Measurements from ENCODE around the gene PPP2R5C.

The PPP2R5C gene

DNA sequence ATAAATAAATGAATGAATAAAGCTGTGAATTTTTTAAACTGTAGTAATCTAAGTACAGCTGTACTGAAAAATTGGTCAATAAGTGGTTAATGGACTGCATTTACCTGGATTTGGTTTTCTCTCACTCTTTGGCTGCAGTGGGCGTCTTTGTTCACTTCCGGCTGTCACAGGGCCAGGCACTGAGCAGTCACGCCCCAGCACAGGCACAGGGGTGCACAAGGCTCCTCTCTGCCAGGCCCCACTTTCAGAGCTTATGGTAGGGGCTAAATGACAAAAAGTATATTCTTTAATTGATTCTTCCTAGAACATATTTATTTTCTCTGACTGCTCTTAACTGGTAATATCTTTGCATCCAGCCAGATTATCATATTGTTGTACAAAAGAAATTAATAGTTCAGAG lies 132.2 kb downstream of the PPP2R5C start:
- H3K4me3 ChIP-seq = no peak overlapping the region
- H3K27ac ChIP-seq = no peak overlapping the region

DNA sequence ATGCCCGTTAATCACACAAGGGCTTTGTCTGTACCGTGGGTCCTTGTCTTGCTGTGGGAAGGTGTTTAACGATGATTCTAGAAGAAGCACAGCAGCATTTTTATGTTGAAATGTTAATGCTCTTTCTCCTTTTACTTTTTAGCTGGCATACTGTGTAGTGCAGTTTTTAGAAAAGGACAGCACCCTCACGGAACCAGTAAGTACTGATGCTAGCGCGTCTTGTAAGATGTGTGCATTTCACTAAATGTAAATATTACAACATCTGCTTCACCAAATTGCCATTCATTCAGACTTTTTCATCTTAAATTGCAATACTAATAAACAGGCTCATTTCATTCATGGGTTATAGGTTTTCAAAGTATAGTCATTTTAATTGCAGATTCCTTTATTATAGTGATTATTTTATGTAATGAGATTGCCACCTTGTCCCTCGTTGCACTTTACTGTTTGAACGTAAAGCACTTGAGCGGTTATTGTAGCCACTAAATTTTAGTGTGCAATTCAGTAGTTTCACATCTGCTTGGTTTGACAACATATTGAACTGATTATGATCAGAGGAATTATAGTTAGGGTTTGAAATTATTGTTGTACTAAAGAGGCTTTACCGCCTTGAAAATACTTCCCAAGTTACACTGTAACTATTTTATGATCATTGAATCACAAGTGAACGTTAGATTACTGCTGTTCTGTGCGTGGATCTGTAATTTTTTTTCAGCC lies 133.0 kb downstream of the PPP2R5C start:
- H3K27ac ChIP-seq = no peak overlapping the region
- H3K4me3 ChIP-seq = no peak overlapping the region

DNA sequence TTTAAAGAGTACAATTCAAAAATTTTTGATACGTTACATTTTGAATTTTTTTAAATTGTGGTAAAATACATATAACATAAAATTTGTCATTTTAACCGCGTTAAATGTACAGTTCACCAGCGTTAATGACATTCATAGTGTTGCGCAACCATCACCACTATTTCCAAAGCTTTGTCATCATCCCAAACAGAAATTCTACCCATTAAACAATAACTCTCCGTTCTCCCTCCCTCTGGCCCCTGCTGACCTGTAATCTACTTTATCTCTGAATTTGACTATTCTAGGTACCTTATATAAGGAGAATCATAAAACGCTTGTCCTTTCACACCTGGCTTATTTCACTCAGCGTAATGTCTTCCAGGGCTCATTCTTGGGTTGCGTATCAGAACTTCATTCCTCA lies 133.7 kb downstream of the PPP2R5C start:
- Histone ChIP-seq H3K27ac (no peak overlapping the region), H3K4me3 (no peak overlapping the region)

GRCh38 chr14:101897326-101897725 lies 135.8 kb downstream of the PPP2R5C start:
- Histone ChIP-seq H3K27ac (no peak overlapping the region), H3K4me3 (no peak overlapping the region)

DNA sequence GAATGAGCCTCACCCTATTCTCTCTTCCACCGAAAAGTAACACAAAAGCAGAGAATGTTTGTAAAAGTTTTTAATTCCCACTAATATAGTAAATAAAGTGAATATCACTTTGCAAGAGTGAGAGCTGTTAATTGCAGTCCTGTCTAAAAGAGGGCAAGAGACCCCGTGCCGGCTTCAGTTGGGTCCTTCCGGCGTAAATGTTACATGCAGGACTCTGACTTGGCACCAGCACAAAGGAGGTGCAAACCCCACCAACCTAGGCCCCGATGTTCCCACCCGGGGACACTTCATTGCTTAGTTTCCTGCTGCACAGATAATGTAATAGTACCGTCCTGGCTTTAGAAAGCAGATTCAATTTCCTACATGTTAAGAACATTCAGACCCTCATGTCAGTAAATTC lies 136.9 kb downstream of the PPP2R5C start:
- no peak overlapping the region for H3K4me3 ChIP-seq
- H3K27ac ChIP-seq = no peak overlapping the region

DNA sequence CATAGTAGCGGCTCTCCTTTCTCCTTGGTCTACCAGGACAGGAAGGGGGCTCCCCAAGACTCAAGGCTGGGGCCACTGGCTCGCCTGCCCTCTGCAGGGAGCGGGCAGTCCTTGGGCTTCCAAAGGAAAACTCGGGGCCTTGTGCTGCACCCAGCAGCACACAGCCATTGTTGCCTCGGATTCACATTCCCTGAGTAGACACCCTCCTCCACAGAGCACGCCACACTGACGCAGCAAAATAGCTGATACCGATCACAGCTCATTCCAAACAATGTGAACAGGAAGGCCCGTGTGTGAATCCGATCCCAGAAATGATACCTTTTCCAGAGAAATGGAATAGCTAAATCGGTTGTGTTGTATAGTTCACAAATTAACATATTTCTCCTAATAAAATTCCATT lies 137.8 kb downstream of the PPP2R5C start:
- no peak overlapping the region for H3K27ac ChIP-seq
- H3K4me3 ChIP-seq = no peak overlapping the region

DNA sequence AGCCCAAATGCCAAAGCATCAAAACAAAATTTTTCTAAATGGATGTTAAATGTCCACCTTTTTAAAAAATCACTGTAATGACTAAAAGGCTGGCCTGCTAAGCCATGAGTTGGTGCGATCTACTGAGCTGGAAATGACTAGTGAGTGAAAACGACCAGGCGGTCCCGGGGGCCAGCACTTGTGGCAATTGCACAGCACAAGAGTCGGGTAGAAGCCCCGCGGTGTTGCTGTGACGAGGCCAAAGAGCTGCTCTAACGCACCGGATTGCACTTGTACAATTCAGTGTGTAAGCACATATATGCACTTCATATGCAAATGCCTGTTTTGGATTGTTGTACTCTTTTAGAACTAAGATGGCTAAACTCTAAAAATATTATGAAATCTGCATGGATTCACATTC lies 138.7 kb downstream of the PPP2R5C start:
- Histone ChIP-seq H3K4me3 (no peak overlapping the region), H3K27ac (no peak overlapping the region)

DNA sequence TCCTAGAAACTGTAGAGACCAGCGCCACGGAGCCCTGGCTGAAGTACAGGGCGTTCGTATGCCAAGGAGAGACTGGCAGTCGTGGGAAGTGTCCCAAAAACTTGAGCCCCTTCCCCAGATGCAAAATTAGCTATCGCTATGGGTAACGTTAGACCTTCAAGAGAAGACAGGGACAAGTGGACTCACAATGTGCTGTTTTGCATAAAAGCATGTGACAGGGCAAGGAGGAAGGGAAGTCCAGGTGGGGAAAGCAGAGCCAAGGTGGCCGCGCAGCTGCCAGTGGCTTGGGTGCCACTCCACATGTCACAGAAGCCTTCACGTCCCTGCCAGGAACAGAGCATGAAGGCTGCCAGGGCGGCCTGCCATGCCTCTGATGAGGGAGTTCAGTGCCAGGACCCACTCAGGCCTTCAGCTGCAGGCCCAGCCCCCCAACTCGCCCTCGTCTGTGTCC lies 141.6 kb downstream of the PPP2R5C start:
- Histone ChIP-seq H3K4me3 (no peak overlapping the region), H3K27ac (no peak overlapping the region)

DNA sequence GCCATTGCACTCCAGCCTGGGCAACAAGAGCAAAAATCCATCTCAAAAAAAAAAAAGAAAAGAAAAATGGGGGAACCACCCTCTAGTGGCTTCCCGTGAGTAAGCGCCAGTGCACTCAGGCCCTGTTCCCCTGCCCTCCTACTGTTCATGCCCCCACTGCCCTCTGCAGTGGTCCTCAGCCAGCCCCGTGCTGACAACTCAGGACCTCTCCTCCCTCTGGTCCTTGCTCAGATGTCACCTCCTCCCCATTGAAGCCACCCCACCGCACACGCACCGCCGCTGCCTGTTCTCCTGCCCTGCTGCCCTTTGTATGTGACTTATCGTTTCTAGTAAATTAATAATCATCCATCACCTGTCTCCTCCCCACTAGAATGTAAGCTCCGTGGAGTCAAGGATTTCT lies 144.1 kb downstream of the PPP2R5C start:
- H3K4me3 ChIP-seq = no peak overlapping the region
- H3K27ac ChIP-seq = no peak overlapping the region

GRCh38 chr14:101906645-101907044 lies 145.1 kb downstream of the PPP2R5C start:
- Histone ChIP-seq H3K27ac (no peak overlapping the region), H3K4me3 (no peak overlapping the region)

GRCh38 chr14:101907619-101908018 lies 146.1 kb downstream of the PPP2R5C start:
- H3K4me3 ChIP-seq = no peak overlapping the region
- H3K27ac ChIP-seq = no peak overlapping the region

- Histone ChIP-seq H3K4me3 (no peak overlapping the region), H3K27ac (no peak overlapping the region)
These were observed 147.3 kb downstream of the PPP2R5C start for GRCh38 chr14:101908795-101909194.

- no peak overlapping the region for H3K27ac ChIP-seq
- H3K4me3 ChIP-seq = no peak overlapping the region
These were observed 148.0 kb downstream of the PPP2R5C start for GRCh38 chr14:101909371-101910096.

GRCh38 chr14:101912841-101913240 lies 151.3 kb downstream of the PPP2R5C start:
- H3K4me3 ChIP-seq = no peak overlapping the region
- H3K27ac ChIP-seq = no peak overlapping the region

DNA sequence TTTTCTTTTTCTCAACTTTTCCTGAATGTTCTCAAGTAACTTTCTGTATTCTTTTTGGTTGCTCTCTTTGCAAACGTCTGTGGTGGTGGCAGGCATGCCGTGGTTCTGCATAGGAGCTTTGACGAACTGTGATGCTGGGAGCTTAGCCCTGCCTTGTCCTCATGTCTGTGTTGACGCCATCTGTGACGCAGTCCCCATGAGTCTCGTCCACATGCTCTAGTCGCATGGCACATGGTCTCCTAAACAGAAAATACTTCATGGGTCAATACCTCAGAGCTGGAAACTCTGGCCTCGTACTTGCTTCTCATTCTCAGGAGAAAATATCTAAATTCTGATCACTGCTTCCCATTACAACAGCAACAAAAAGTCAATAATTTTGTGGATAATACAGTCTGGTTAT lies 152.6 kb downstream of the PPP2R5C start:
- no peak overlapping the region for H3K27ac ChIP-seq

GRCh38 chr14:101915871-101916815 lies 154.6 kb downstream of the PPP2R5C start:
- peak overlapping the region in 1 of 21 experiments; percentile 31 for H3K27ac ChIP-seq
- H3K4me3 ChIP-seq = no peak overlapping the region

More for the DNA sequence above, 152.6 kb downstream of the PPP2R5C start:
- no peak overlapping the region for H3K4me3 ChIP-seq

GRCh38 chr14:101916816-101917412 lies 155.4 kb downstream of the PPP2R5C start:
- peak overlapping the region in 2 of 21 experiments; percentile 31 to 39 for H3K27ac ChIP-seq
- no peak overlapping the region for H3K4me3 ChIP-seq

DNA sequence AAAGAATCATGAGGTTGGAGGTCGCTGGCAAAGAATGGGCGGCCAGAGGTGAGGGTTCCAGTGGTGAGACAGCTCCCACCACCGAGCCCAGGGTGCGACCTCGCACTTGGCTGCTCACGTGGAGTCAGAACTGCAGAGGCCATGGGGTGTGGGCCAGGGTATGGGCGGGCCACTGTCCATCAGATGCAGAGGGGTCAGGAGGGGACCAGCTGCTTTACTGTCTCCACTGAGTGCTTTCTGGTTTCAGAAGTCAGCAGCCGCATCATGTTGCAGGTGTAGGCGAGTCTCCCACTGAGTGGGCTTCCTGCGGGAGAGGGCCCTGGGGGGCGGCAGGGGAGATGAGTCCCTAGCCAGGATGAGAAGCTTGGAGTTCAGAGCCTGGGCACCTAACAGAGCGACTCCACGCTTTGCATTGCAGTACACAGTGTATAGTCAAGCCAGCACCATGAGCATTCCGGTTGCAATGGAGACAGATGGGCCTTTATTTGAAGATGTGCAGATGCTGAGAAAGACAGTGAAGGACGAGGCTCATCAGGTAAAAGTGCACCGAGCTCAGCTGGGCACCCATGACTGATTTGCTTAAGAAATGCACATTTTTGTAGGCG lies 156.0 kb downstream of the PPP2R5C start:
- H3K4me3 ChIP-seq = no peak overlapping the region
- peak overlapping the region in 1 of 21 experiments; percentile 39 for H3K27ac ChIP-seq

All from skin epidermis (tissue), 12 donors.